HG03025 (cell line): ENCODE data around the gene GNPNAT1.
A peak's percentile ranks its signal among the peaks of the same experiment; 100 is the strongest.
"Not testable (repeated sequence)": the region's sequence is repeated elsewhere in the genome, so short reads cannot be mapped to it uniquely, and the experiment has no call there.

Experiments
- ATAC-seq: cut with Tn5 transposase; IDR thresholded peaks from one replicate; pipeline ENCODE4 v1.9.1; 2021; ENCODE audit warnings: mild to moderate bottlenecking, moderate library complexity; ENCODE audit not compliant: unreplicated experiment, low FRiP score

The GNPNAT1 gene

GRCh38 chr14:52729925-52730708 lies 61.3 kb downstream of the GNPNAT1 start, which contains the start of gene STYX:
Gene STYX (plus strand): TSS chr14:52730166. CDS start chr14:52730475, 309 bp downstream.
- peak; percentile 93 for ATAC-seq

DNA sequence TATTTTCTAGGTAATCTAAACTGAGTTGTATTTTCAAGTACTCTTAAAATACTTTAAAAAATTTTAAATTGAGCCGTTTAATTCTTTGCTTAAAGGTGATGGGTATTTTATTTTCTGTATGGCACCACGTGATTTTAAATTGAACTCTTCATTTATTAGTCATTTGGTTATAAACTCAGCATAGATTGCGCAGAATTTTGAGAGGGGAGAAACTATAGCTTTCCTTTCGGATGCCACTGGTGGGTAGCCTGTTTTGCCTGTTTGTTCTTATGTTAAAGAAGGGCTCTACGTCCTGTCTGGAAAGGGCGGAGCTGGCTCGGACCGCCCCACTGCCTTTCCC lies 61.9 kb downstream of the GNPNAT1 start:
- ATAC-seq, result no peak

- ATAC-seq, result not testable (repeated sequence)
Measured at GRCh38 chr14:52729035-52729434, 62.4 kb downstream of the GNPNAT1 start.

GRCh38 chr14:52727509-52727908 lies 63.9 kb downstream of the GNPNAT1 start:
- ATAC-seq, result not testable (repeated sequence)
